HG03575 (cell line): Measurements from ENCODE around the gene PSMG1.

ENCODE experiments used
- ATAC-seq: cut with Tn5 transposase; IDR thresholded peaks from one replicate; pipeline ENCODE4 v1.9.1; 2021; ENCODE audit not compliant: unreplicated experiment, insufficient number of reproducible peaks, low FRiP score; ENCODE audit errors: extremely low read depth

Gene PSMG1

DNA sequence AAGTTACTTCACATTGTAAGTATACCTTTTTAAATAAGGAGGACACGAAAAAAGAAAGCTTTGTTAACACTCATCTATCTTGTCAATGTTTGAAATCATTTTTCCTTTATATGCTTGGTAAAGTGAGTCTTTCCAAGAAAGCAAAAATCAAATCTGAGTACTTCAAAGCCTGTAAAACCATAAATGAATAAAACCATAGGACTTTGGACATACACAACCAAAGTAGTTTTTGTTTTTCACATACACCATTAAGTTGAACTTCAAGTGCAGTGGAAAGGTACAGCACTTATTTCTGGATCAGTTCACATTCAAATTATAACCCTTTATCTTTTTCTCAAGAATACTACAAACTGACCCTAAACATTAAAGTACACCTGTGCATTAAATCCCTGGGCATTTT, 10.1 kb upstream of the PSMG1 start:
- ATAC-seq = no peak

GRCh38 chr21:39189857-39190604, 6.8 kb upstream of the PSMG1 start:
- ATAC-seq = no peak

DNA sequence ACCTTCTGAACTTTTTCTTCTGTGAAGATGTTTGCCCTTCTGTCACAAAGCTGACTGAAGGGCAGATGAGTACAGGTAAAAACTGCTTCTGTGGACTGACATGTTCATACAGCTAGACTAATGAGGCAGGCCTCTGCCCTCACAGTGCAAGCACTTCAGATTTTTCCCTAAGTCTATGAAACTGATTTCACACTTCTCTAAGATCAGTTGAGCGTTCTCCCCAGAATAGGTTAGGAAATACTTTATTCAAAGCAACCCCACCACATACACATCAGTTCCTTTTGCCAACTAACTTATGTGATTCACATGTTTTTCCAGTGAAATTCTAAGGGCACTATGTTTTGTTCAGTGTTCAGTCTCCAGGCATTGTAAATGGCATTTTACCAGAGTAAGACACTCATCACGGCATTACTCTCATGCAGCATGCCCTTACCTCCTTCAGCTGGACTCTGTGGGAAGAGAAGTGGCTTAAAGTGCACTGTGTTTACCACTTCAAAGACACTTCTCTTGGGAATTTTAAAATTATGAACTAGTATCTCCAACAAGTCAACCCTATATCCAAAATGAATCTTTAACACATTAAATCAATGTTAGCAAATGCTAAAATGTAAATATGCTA, 5.4 kb upstream of the PSMG1 start:
- no peak for ATAC-seq

GRCh38 chr21:39187141-39187540, 3.9 kb upstream of the PSMG1 start:
- no peak for ATAC-seq

DNA sequence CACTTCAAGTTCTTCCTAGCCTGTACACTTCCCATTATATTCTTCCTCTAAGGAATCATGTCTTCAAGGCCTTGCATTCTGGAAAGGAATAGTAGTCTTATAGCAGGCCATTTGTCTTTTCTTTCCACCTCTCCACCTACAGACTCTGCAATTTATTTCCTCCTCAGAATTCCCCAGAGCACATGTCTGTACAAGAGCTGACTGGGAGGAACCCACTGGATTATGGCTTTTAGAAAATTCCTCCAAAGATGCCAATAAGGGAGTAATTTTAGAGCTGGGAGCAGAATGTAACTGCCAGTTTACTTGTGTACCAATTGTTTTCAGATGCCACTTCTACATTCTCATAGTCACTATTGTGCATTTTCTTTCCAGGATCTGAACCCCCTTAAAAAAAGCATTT, 3.4 kb upstream of the PSMG1 start:
- ATAC-seq = no peak

- no peak for ATAC-seq
These were observed 1.9 kb upstream of the PSMG1 start for GRCh38 chr21:39185157-39185556.

DNA sequence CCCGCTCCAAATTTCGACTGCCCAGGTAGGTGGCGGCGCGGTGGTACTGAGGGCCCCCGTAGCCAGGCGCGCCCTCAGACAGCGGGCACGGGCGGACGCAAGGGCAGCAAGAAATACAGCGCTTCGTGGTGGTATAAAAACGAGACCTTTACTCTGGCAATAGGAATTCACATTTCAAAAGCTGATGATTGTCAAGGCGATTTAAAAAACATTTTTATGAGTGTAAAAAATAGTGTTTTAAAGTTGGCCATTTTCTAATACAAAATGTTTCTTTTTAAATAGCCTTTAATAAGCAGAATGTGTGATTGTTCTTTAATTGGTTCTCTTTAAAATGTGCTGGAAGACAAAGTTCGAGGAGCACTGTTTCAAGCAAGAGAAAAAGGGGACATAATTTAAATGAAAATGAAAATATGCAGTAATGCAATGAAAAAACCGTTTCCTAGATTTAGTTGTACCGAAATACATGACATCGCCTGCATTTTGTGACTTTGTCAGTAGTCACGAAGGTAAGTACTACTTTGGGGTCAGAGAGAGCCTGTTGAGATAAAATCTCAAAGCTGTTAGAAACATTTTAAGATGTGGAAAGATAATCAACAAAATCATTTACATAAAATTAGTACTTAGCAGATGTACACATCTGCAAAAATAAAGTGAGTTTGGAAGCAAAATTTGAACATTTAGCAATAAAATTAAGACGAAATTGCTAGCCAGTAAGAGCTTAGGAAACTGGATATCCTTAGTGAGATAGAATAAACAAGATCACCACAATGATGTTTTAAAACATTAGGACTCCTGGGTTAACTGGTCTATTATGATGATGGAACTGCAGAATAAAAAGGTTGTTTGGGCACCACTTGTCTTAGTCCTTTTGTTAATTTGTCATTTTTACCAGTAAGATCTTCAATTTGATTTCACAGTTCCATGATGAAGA, 1.1 kb upstream of the PSMG1 start:
- no peak for ATAC-seq

- no peak for ATAC-seq
These were observed 573 bp downstream of the PSMG1 start for GRCh38 chr21:39182484-39183271.

- ATAC-seq = no peak
These were observed 1.2 kb downstream of the PSMG1 start for GRCh38 chr21:39182016-39182415.

DNA sequence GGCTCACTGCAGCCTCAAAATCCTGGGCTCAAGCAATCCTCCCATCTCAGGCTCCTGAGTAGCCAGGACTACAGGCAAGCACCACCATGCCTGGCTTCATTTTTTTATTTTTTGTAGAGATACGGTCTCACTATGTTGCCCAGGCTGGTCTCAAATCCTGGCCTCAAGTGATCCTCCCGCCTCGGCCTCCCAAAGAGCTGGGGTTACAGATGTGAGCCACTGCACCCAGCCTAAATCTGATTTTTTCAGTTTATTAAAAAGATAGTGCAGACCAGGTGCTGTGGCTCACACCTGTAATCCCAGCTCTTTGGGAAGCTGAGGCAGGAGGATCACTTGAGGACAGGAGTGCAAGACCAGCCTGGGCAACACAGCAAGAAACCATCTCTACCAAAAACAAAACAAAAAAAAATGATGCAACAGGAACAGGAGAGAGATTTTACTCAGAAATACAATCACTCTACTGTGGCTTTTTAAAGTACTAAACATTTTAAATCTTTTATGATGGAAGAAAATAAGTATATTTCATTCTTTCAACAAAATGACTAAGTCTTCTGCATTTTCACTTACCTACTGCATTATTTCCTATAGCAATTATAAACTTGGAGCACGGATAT, 1.9 kb downstream of the PSMG1 start:
- no peak for ATAC-seq

- ATAC-seq = no peak
These were observed 2.7 kb downstream of the PSMG1 start for GRCh38 chr21:39180429-39181019.

DNA sequence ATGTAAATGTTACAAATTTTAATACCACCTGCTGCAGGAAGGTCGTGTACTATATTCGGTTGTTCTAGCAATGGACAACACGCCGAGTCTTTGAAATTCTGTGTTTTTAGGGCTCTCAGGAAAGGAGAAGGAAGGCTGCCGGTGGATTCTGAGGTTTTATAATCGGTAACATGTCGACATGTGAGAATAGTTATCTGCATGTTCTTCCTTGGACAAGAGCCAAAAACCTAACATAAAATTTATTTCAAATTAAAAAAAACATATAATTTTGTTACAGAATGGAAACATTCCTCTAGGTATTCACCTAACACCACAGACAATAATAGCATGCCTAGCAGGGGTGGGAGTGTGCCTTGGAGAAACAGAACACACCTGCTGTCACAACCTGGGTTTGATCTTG, 4.8 kb downstream of the PSMG1 start:
- ATAC-seq = no peak

- no peak for ATAC-seq
These were observed 7.0 kb downstream of the PSMG1 start for GRCh38 chr21:39176271-39176709.

DNA sequence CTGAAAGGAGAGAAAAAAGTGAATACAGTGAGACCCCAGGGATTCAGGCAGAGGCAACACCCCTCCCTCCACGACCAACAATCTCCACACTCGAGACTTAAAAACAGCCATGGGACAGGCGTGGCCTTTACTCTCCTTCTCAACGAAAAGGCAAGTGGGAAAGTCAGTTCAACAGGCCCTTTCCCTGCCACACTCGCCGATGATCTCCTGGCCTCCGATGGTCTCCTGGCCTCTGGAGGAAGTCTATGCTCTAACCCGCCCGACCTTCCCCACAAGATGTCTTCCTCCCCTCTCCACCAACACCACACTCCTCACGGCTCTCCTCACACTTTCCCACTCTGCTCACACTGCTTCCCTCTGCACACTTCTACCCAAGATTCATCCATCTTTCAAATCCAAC, 7.6 kb downstream of the PSMG1 start:
- ATAC-seq = no peak

DNA sequence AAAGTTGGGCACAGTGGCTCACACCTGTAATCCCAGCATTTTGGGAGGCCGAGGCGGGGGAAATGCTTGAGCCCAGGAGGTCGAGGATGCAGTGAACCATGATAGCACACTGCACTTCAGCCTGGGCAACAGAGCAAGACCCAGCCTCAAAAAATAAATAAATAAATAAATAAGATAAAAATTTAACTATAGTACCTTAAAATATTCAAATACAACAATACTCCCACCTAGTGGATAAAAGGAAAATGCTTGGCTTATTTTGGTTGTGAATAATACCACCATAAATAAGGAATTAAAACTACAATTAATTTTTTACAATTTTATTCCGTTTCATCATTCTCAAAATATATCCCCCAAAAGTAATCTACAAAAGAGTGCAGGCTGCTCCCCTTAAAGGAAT, 8.1 kb downstream of the PSMG1 start:
- no peak for ATAC-seq

GRCh38 chr21:39173716-39174680, 9.3 kb downstream of the PSMG1 start:
- ATAC-seq = no peak

GRCh38 chr21:39169906-39170305, 13.3 kb downstream of the PSMG1 start:
- no peak for ATAC-seq
